NCI-H187 (cell line): ENCODE results near the gene TMEM217.

Experiments used
- DNase-seq, 2 experiments: peaks; one replicate each; lab custom pipeline; 2025; lab: John Stamatoyannopoulos, UW

Gene TMEM217

GRCh38 chr6:37279366-37280134 lies 21.6 kb upstream of the TMEM217 start:
- DNase-seq, result no peak

GRCh38 chr6:37277001-37277409 lies 19.1 kb upstream of the TMEM217 start:
- DNase-seq, result no peak

GRCh38 chr6:37275350-37275749 lies 17.4 kb upstream of the TMEM217 start:
- no peak for DNase-seq

GRCh38 chr6:37273690-37274089 lies 15.7 kb upstream of the TMEM217 start:
- no peak for DNase-seq

- DNase-seq, result no peak
These were observed 15.1 kb upstream of the TMEM217 start for GRCh38 chr6:37272834-37273566.

- DNase-seq, result no peak
These were observed 11.2 kb upstream of the TMEM217 start for GRCh38 chr6:37269105-37269504.

GRCh38 chr6:37265860-37266259 lies 7.9 kb upstream of the TMEM217 start:
- no peak for DNase-seq

- no peak for DNase-seq
These were observed 7.1 kb upstream of the TMEM217 start for GRCh38 chr6:37265001-37265400.

GRCh38 chr6:37262446-37263026 lies 4.6 kb upstream of the TMEM217 start:
- no peak for DNase-seq

GRCh38 chr6:37261198-37261597 lies 3.3 kb upstream of the TMEM217 start:
- DNase-seq, result no peak

- DNase-seq, result no peak
These were observed 2.5 kb upstream of the TMEM217 start for GRCh38 chr6:37260444-37260843.

GRCh38 chr6:37260040-37260439 lies 2.1 kb upstream of the TMEM217 start:
- no peak for DNase-seq

GRCh38 chr6:37259191-37259590 lies 1.2 kb upstream of the TMEM217 start:
- DNase-seq, result no peak

- no peak for DNase-seq
These were observed 611 bp upstream of the TMEM217 start for GRCh38 chr6:37258405-37259105.

- DNase-seq, result no peak
These were observed 667 bp downstream of the TMEM217 start for GRCh38 chr6:37257320-37257633.

GRCh38 chr6:37256692-37257319 lies 1.1 kb downstream of the TMEM217 start:
- DNase-seq, result no peak

- no peak for DNase-seq
These were observed 3.1 kb downstream of the TMEM217 start for GRCh38 chr6:37254881-37255280.

- no peak for DNase-seq
These were observed 4.4 kb downstream of the TMEM217 start for GRCh38 chr6:37253486-37254007.

- DNase-seq, result no peak
These were observed 6.6 kb downstream of the TMEM217 start for GRCh38 chr6:37251211-37251780.

GRCh38 chr6:37244430-37245310 lies 13.3 kb downstream of the TMEM217 start:
- no peak for DNase-seq
